Astrocyte of the spinal cord (primary cell): ENCODE data around the gene HEXIM2.
A peak's percentile ranks its signal among the peaks of the same experiment; 100 is the strongest.

Source experiments
- DNase-seq: peaks from one replicate; pipeline ENCODE4 v3.0.0; 2011; ENCODE audit warnings: low read depth, low spot score
- H3K4me3 ChIP-seq: 2 replicates; pipeline ENCODE4 v1.5.1; 2011; ENCODE audit warnings: low read depth, mild to moderate bottlenecking, low read length, moderate library complexity
- in situ Hi-C: cut with HindIII; loops from 2 replicates; pipeline ENCODE4 v1.10.0; 2017; ENCODE audit warnings: low sequenced_read_pairs
- TF ChIP-seq, protein P1 (sequence below): IDR thresholded peaks from 2 replicates; pipeline ENCODE4 v1.5.1; 2012; ENCODE audit warnings: low read depth, mild to moderate bottlenecking, low read length, inconsistent platforms

The HEXIM2 gene

DNA sequence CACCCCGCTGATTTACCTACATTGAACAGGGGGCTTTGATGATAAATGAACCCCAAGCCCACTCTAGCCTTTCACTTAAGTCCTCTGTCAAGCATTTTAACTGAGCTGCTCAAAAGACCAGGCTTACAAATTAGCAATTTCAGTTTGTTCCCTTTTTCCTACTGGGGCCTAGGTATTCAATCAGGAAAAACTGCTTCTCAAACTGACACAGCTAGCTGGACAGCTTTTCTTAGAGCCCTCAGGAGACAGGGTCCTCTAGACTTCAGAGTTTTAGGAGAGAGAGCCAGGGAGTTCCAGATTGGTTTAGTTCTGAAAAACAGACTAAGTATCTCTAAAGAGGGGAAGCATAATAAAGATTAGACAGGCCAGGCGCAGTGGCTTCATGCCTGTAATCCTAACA, 6.2 kb upstream of the HEXIM2 start:
- H3K4me3 ChIP-seq: no peak overlapping the region
- DNase-seq: no peak
- in situ Hi-C loops: no loop called here

DNA sequence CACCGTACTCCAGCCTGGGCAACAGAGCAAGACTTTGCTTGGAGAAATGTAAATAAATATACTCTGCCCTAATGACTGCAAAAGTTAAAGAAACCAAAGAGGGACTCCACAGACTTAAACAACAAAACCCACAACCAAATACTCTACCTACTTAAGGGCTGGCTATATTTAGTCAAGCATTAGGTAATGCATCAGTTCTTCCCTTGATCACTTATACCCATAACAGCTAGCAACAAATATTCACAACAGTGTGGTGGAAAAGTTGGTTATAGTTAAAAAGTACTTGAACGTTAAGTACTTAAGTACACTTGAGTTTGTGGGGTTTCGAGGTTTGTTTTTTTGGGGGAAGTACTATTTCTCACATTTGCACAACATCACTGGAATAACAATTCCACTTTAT, 5.4 kb upstream of the HEXIM2 start:
- H3K4me3 ChIP-seq: no peak overlapping the region
- in situ Hi-C loops: no loop called here
- TF ChIP-seq, protein P1, sequence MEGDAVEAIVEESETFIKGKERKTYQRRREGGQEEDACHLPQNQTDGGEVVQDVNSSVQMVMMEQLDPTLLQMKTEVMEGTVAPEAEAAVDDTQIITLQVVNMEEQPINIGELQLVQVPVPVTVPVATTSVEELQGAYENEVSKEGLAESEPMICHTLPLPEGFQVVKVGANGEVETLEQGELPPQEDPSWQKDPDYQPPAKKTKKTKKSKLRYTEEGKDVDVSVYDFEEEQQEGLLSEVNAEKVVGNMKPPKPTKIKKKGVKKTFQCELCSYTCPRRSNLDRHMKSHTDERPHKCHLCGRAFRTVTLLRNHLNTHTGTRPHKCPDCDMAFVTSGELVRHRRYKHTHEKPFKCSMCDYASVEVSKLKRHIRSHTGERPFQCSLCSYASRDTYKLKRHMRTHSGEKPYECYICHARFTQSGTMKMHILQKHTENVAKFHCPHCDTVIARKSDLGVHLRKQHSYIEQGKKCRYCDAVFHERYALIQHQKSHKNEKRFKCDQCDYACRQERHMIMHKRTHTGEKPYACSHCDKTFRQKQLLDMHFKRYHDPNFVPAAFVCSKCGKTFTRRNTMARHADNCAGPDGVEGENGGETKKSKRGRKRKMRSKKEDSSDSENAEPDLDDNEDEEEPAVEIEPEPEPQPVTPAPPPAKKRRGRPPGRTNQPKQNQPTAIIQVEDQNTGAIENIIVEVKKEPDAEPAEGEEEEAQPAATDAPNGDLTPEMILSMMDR: no peak
- no peak for DNase-seq

More for the DNA sequence above, 6.2 kb upstream of the HEXIM2 start:
- TF ChIP-seq, protein P1: no peak

DNA sequence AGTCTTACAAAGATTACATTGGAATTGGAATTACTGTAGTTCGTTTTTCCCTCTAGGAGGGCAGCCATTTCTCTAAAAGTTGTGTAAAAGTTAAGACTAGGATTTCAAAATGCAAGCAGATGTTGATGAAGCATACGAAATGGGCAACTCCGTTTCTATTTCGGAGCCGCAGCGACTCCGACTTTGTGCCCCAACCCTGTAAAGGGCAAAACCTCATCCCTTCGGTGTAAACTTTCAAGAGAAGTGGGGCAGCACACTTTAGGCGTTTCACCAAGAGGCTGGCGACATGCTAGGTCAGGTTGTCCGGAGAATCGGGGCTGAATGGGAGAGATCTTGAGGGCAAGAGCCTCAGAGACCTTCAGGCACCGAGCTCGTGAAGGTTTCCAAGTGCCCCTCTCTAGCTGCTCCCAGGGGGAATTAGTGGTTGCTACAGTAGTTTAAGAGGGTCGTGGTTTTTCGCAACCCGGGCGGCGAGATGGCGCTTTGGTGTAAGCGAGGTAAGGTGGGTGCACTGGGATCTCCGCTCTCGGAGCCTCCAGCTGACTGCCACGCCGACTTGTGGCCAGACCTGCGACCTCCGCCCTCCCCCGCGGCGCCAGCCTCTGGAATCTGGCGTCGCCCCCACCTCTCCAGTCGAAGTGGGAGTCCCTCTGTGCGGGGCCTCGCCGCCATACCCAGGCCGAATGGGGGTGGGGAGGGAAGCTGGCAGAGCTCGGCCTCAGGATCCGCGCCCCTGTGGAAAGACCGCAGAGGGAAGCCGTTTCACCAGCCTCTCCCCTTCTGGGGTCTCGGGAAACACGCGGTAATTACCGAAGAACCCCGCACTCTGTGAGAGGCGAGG, 1.0 kb upstream of the HEXIM2 start:
- peak overlapping the region; percentile 98 for H3K4me3 ChIP-seq
- TF ChIP-seq, protein P1: no peak
- DNase-seq: peak; percentile 75
- in situ Hi-C loops: no loop called here

DNA sequence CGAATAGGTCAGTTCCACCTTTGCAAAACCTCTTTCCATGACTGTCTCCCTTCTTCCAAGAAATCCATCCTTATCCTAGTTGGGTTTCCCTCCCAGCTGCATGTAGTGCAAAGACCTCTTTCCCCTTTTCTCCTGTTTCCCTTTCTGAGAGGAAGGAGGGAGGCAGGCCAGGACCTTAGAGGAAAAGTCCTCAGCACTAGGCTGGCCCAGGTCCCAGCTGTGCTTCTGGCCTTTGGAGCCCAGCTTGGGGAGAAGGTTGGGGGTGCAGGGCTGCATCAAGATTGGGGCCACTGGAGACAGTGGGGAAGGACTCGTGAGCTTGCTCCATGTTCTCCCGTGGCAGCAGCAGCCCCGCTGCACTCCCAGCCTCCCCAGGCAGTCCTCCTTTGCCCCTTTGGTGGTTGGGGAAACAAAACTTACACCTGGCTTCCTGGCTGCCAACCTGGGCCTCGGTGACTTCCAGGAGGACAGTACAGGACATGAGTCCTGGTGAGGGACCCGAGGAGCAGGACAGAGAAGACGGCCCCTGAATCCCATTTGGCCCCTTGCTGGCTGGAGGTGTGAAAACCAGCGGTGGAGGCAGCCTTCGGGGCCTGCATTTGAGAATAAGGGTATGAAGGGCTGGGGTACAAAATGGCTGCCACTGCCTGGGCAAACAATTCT, 481 bp downstream of the HEXIM2 start:
- H3K4me3 ChIP-seq: peak overlapping the region; percentile 33
- in situ Hi-C loops: no loop called here
- TF ChIP-seq, protein P1: no peak
- DNase-seq: no peak

DNA sequence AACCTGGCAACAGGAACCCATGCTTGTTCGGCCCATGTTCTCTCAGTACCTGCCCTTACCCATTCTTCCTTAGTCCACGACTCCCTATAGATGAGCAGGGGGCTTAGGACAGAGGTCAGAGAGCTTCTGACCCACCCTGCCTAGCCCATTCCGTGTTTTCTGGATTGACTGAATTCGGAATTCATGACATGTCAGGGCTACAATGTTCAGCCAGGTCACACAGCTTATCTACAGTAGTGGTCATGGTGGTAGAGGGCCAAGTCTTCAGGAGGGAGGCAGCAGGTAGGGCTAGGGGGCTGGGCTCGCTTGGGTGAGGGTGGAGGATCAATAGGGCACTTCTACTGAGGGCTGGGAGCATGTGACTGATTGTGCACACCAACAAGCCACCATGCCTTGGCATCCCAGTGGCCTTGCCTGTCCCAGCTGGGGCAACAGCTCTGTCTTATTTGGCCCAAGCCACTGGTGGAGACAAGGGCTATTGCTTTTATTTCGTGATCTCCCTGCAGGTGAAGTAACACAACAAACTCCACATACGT, 3.1 kb downstream of the HEXIM2 start:
- DNase-seq: no peak
- in situ Hi-C loops: no loop called here
- no peak overlapping the region for H3K4me3 ChIP-seq
- TF ChIP-seq, protein P1: no peak

DNA sequence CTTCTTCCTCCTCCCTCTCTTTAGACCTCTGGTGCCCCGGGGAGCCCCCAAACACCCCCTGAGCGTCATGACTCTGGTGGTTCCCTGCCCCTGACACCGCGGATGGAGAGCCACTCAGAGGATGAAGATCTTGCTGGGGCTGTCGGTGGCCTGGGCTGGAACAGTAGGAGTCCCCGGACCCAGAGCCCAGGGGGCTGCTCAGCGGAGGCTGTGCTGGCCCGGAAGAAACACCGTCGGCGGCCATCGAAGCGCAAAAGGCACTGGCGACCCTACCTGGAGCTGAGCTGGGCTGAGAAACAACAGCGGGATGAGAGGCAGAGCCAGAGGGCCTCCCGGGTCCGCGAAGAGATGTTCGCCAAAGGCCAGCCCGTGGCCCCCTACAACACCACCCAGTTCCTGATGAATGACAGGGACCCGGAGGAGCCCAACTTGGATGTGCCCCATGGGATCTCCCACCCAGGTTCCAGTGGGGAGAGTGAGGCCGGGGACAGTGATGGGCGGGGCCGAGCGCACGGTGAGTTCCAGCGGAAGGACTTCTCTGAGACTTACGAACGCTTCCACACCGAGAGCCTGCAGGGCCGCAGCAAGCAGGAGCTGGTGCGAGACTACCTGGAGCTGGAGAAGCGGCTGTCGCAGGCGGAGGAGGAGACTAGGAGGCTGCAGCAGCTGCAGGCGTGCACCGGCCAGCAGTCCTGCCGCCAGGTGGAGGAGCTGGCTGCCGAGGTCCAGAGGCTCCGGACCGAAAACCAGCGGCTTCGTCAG, 7.5 kb downstream of the HEXIM2 start:
- H3K4me3 ChIP-seq: no peak overlapping the region
- no peak for DNase-seq
- TF ChIP-seq, protein P1: no peak
- in situ Hi-C loops: no loop called here
